Trophoblast cell (in vitro differentiated cells and primary cell): Measurements from ENCODE around the gene CREB5.

Experiments
- DNase-seq, 2 donors: peaks; one replicate each; pipeline ENCODE4 v3.0.0-alpha.2; 2016
- H2AFZ ChIP-seq: 2 replicates; pipeline ENCODE4 v1.6.1; 2013; ENCODE audit warnings: low read length, moderate library complexity, mild to moderate bottlenecking; ENCODE audit not compliant: insufficient read depth, poor library complexity
- H2AK5ac ChIP-seq: 2 replicates; pipeline ENCODE4 v1.6.1; 2013; ENCODE audit warnings: mild to moderate bottlenecking, low read length
- H2BK120ac ChIP-seq: 2 replicates; pipeline ENCODE4 v1.6.1; 2013; ENCODE audit warnings: low read length, mild to moderate bottlenecking, moderate library complexity; ENCODE audit not compliant: insufficient read depth, poor library complexity
- H2BK12ac ChIP-seq: 2 replicates; pipeline ENCODE4 v1.6.1; 2013; ENCODE audit warnings: mild to moderate bottlenecking, low read length, moderate library complexity
- H2BK5ac ChIP-seq: 2 replicates; pipeline ENCODE4 v1.6.1; 2013; ENCODE audit warnings: low read length, low read depth, moderate library complexity, mild to moderate bottlenecking; ENCODE audit not compliant: poor library complexity
- H3K14ac ChIP-seq: 2 replicates; pipeline ENCODE4 v1.6.1; 2013; ENCODE audit warnings: mild to moderate bottlenecking, low read length
- H3K18ac ChIP-seq: 2 replicates; pipeline ENCODE4 v1.6.1; 2013; ENCODE audit warnings: mild to moderate bottlenecking, low read length
- H3K23ac ChIP-seq: 2 replicates; pipeline ENCODE4 v1.6.1; 2013; ENCODE audit warnings: low read length
- H3K27ac ChIP-seq: 2 replicates; pipeline ENCODE4 v1.5.1; 2013; ENCODE audit warnings: low read depth, mild to moderate bottlenecking, inconsistent platforms, low read length, moderate library complexity
- H3K27me3 ChIP-seq: 2 replicates; pipeline ENCODE4 v1.6.1; 2013; ENCODE audit warnings: inconsistent platforms, mild to moderate bottlenecking, low read length, moderate library complexity; ENCODE audit not compliant: insufficient read depth
- H3K36me3 ChIP-seq, 2 experiments: 1 replicate in 1 of 2; 2 replicates in 1 of 2; pipeline ENCODE4 v1.6.1; 2013; ENCODE audit warnings: low read length in 2 of 2, mild to moderate bottlenecking in 2 of 2, moderate library complexity in 1 of 2; ENCODE audit not compliant: insufficient read depth in 2 of 2, control insufficient read depth in 1 of 2
- H3K4ac ChIP-seq: 2 replicates; pipeline ENCODE4 v1.6.1; 2013; ENCODE audit warnings: low read depth, mild to moderate bottlenecking, low read length, moderate library complexity
- H3K4me1 ChIP-seq, 2 experiments: 1 replicate in 1 of 2; 2 replicates in 1 of 2; pipeline ENCODE4 v1.6.1; 2013; ENCODE audit warnings: low read length in 2 of 2, mild to moderate bottlenecking in 2 of 2, moderate library complexity in 1 of 2; ENCODE audit not compliant: insufficient read depth in 2 of 2, control insufficient read depth in 1 of 2
- H3K4me2 ChIP-seq: 2 replicates; pipeline ENCODE4 v1.6.1; 2013; ENCODE audit warnings: inconsistent platforms, mild to moderate bottlenecking, low read length, moderate library complexity
- H3K4me3 ChIP-seq: 2 replicates; pipeline ENCODE4 v1.5.1; 2013; ENCODE audit warnings: mild to moderate bottlenecking, low read depth, low read length, inconsistent platforms
- H3K79me1 ChIP-seq: one replicate; pipeline ENCODE4 v1.6.1; 2013; ENCODE audit warnings: low read length
- H3K79me2 ChIP-seq: 2 replicates; pipeline ENCODE4 v1.6.1; 2013; ENCODE audit warnings: low read length, mild to moderate bottlenecking; ENCODE audit not compliant: control insufficient read depth, insufficient read depth, poor library complexity
- H3K9ac ChIP-seq: 2 replicates; pipeline ENCODE4 v1.6.1; 2013; ENCODE audit warnings: mild to moderate bottlenecking, low read length
- H3K9me3 ChIP-seq: 2 replicates; pipeline ENCODE4 v1.6.1; 2013; ENCODE audit warnings: low read depth, mild to moderate bottlenecking, control low read depth, inconsistent platforms, low read length; ENCODE audit not compliant: insufficient read depth
- H4K12ac ChIP-seq: 2 replicates; pipeline ENCODE4 v1.6.1; 2013; ENCODE audit warnings: low read depth, mild to moderate bottlenecking, low read length, moderate library complexity
- H4K8ac ChIP-seq: 2 replicates; pipeline ENCODE4 v1.6.1; 2013; ENCODE audit warnings: low read depth, mild to moderate bottlenecking, low read length, moderate library complexity
- H4K91ac ChIP-seq: one replicate; pipeline ENCODE4 v1.6.1; 2013; ENCODE audit warnings: low read depth, mild to moderate bottlenecking, low read length, moderate library complexity
- whole genome bisulfite sequencing: extraction: QIAGEN DNeasy Blood & Tissue Kit; methylation state at CpG from one replicate; pipeline ENCODE4 v1.1.7; 2013; ENCODE audit warnings: missing lambda C conversion rate; ENCODE audit not compliant: insufficient read length, insufficient coverage; ENCODE audit errors: extremely low coverage; 5-methylcytosine and 5-hydroxymethylcytosine counted together

The CREB5 gene

GRCh38 chr7:28458732-28459131 lies 46.4 kb downstream of the CREB5 start:
- no peak overlapping the region for H3K9ac ChIP-seq
- no peak overlapping the region for H3K4me3 ChIP-seq
- H3K4me2 ChIP-seq = no peak overlapping the region
- H2BK120ac ChIP-seq = no peak overlapping the region
- H4K8ac ChIP-seq = no peak overlapping the region
- no peak overlapping the region for H3K14ac ChIP-seq
- H3K23ac ChIP-seq = no peak overlapping the region
- H3K79me2 ChIP-seq = no peaks in the 10 kb centered on the region
- no peak overlapping the region for H4K12ac ChIP-seq
- no CpG with 5 or more reads among the region's 8 CpGs for WGBS
- H3K4ac ChIP-seq = no peak overlapping the region
- no peak overlapping the region for H3K18ac ChIP-seq
- no peaks in the 10 kb centered on the region for H3K4me1 ChIP-seq
- H2BK5ac ChIP-seq = no peak overlapping the region
- no peaks in the 10 kb centered on the region for H3K79me1 ChIP-seq
- H3K27me3 ChIP-seq = no peaks in the 10 kb centered on the region
- H2BK12ac ChIP-seq = no peak overlapping the region
- no peak overlapping the region for H4K91ac ChIP-seq
- H2AK5ac ChIP-seq = no peak overlapping the region
- no peaks in the 10 kb centered on the region for H3K9me3 ChIP-seq
- DNase-seq = no peak
- H3K36me3 ChIP-seq = no peaks in the 10 kb centered on the region
- no peak overlapping the region for H3K27ac ChIP-seq
- no peak overlapping the region for H2AFZ ChIP-seq

GRCh38 chr7:28459306-28459705 lies 47.0 kb downstream of the CREB5 start:
- Histone ChIP-seq H3K14ac (no peak overlapping the region), H2AFZ (no peak overlapping the region), H3K79me1 (no peaks in the 10 kb centered on the region), H3K36me3 (no peaks in the 10 kb centered on the region), H2BK120ac (no peak overlapping the region), H4K8ac (no peak overlapping the region), H2BK12ac (no peak overlapping the region), H3K4me1 (no peaks in the 10 kb centered on the region), H3K4me2 (no peak overlapping the region), H3K18ac (no peak overlapping the region), H3K4ac (no peak overlapping the region), H3K9me3 (no peaks in the 10 kb centered on the region), H3K27me3 (no peaks in the 10 kb centered on the region), H3K4me3 (no peak overlapping the region), H3K9ac (no peak overlapping the region), H4K91ac (no peak overlapping the region), H3K23ac (no peak overlapping the region), H3K27ac (no peak overlapping the region), H2BK5ac (no peak overlapping the region), H4K12ac (no peak overlapping the region), H2AK5ac (no peak overlapping the region), H3K79me2 (no peaks in the 10 kb centered on the region)
- WGBS = no CpG with 5 or more reads among the region's 4 CpGs
- DNase-seq = no peak

DNA sequence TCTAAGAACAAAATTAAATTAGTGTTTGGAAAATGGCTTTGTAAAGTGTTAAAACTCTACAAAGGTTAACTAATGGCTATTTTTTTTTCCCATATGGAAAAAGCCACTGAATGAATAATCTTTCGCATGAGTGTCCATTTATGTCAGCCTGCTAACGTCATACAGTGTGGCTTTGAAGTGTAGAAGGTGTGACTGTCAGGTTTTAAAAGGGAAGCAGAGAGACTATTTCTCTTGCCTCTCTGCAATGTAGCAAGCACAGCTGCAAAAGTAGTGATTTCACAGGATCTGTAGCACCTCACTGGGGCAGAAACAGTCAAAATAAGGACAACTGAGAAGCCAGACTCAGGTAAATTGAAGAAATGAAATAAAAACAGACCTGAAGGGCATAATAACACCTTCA lies 53.4 kb downstream of the CREB5 start:
- no peak overlapping the region for H2AK5ac ChIP-seq
- no CpG with 5 or more reads among the region's 2 CpGs for WGBS

GRCh38 chr7:28466341-28466740 lies 54.0 kb downstream of the CREB5 start:
- Histone ChIP-seq H3K4me1 (no peaks in the 10 kb centered on the region), H3K9me3 (no peaks in the 10 kb centered on the region), H2AFZ (no peak overlapping the region), H3K27ac (no peak overlapping the region), H4K91ac (no peak overlapping the region), H3K23ac (no peak overlapping the region), H3K36me3 (no peaks in the 10 kb centered on the region), H3K4me2 (no peak overlapping the region), H3K9ac (no peak overlapping the region), H2BK120ac (no peak overlapping the region), H3K79me1 (no peaks in the 10 kb centered on the region), H2AK5ac (no peak overlapping the region), H4K8ac (no peak overlapping the region), H3K79me2 (no peaks in the 10 kb centered on the region), H3K4ac (no peak overlapping the region), H2BK5ac (no peak overlapping the region), H3K14ac (no peak overlapping the region), H3K18ac (no peak overlapping the region), H3K27me3 (no peaks in the 10 kb centered on the region), H2BK12ac (no peak overlapping the region), H3K4me3 (no peak overlapping the region), H4K12ac (no peak overlapping the region)
- DNase-seq = no peak
- no CpG with 5 or more reads among the region's 8 CpGs for WGBS

More for the DNA sequence above, 53.4 kb downstream of the CREB5 start:
- Histone ChIP-seq H3K27me3 (no peaks in the 10 kb centered on the region), H3K9me3 (no peaks in the 10 kb centered on the region), H3K23ac (no peak overlapping the region), H4K12ac (no peak overlapping the region), H3K36me3 (no peaks in the 10 kb centered on the region), H3K27ac (no peak overlapping the region), H3K14ac (no peak overlapping the region), H3K4me2 (no peak overlapping the region), H3K4me1 (no peaks in the 10 kb centered on the region), H3K18ac (no peak overlapping the region), H2BK120ac (no peak overlapping the region), H2AFZ (no peak overlapping the region), H3K79me2 (no peaks in the 10 kb centered on the region), H4K91ac (no peak overlapping the region), H4K8ac (no peak overlapping the region), H3K9ac (no peak overlapping the region), H2BK5ac (no peak overlapping the region), H3K79me1 (no peaks in the 10 kb centered on the region), H3K4ac (no peak overlapping the region), H2BK12ac (no peak overlapping the region), H3K4me3 (no peak overlapping the region)
- no peak for DNase-seq
